H1 (cell line): ENCODE results near the gene ELL2. TPM values are rescaled to one million over a fixed set of nuclear protein-coding genes. Genes with fewer than 3 reads are reported as not detected.

Experiments
- HDAC2 ChIP-seq, 2 experiments: fragments of 300-600 bp in 1 of 2; sonication (generic) in 1 of 2; IDR thresholded peaks; 2 replicates each; pipeline ENCODE4 v1.6.1; 2011 to 2012; ENCODE audit warnings: low read depth in 2 of 2, low read length in 2 of 2, mild to moderate bottlenecking in 2 of 2, moderate library complexity in 2 of 2, borderline replicate concordance in 1 of 2, inconsistent platforms in 1 of 2
- KDM1A ChIP-seq: fragments of 200-600, 300-600 bp; sonication (generic); IDR thresholded peaks from 2 replicates; pipeline ENCODE4 v1.7.1; 2016; ENCODE audit warnings: mild to moderate bottlenecking, low read length, borderline replicate concordance
- KDM5A ChIP-seq: fragments of 200-600 bp; IDR thresholded peaks from 2 replicates; pipeline ENCODE4 v1.7.1; 2012; ENCODE audit warnings: mild to moderate bottlenecking, low read length, inconsistent platforms, mixed read lengths
- NRF1 ChIP-seq: IDR thresholded peaks from 2 replicates; pipeline ENCODE4 v1.6.1; 2011; ENCODE audit warnings: mild to moderate bottlenecking, low read depth, low read length, improper control_type of control experiment
- RFX5 ChIP-seq: IDR thresholded peaks from 2 replicates; pipeline ENCODE4 v1.6.1; 2011; ENCODE audit warnings: low read depth, low read length, improper control_type of control experiment, borderline replicate concordance
- polyA plus RNA-seq, 7 experiments: library from polyadenylated mRNA; depleted of rRNA in 3 of 7; stranded (reverse) in 5 of 7; unstranded in 2 of 7; fragments of >200 nt in 5 of 7; fragments of 200-250 nt in 2 of 7; gene quantifications; 1 replicate in 5 of 7; 2 replicates in 1 of 7; 4 replicates in 1 of 7; pipeline versions ENCODE4 v1.2.1 to v1.2.3, GENCODE V29; 2011 to 2013; ENCODE audit warnings: missing spikeins in 2 of 7, mixed read lengths in 2 of 7
- total RNA-seq: library from RNA; stranded (reverse); fragmentation: NEBNext Ultra II Directional; extraction: Animal tissue kit (Norgen Biotek cat#: 25700); gene quantifications from 2 replicates; pipeline ENCODE4 v1.2.1, GENCODE V29; 2021

The ELL2 gene
- total and polyA plus RNA-seq, 2 of the 8 experiments (the other 6 are each of a cell fraction or from before 2014, with no cell fraction given) = 6.3 to 29.4 TPM

GRCh38 chr5:95936812-95937397 is 24.7 kb downstream of the ELL2 start (continued):
- TF ChIP-seq KDM1A = no peak
- TF ChIP-seq KDM5A = no peak
- TF ChIP-seq NRF1 = no peak
- TF ChIP-seq RFX5 = no peak
- no peak for TF ChIP-seq HDAC2 (IDR thresholded peaks at IDR 0.05; ENCODE audit: borderline replicate concordance in 1 of 2, low read depth in 2 of 2, low read length in 2 of 2)
